H1 (cell line): ENCODE data around the gene BPIFB3. TPM values are rescaled to one million over a fixed set of nuclear protein-coding genes. Genes with fewer than 3 reads are reported as not detected.
"Not testable (repeated sequence)": the region's sequence is repeated elsewhere in the genome, so short reads cannot be mapped to it uniquely, and the experiment has no call there.

ENCODE experiments used
- CTCF ChIA-PET: fragments of 300-600 bp; sonication (Branson Sonifier 250); formaldehyde crosslinking; loops from one replicate; lab custom pipeline; 2021; ENCODE audit not compliant: partially characterized antibody; lab: Charles Lee
- POLR2A ChIA-PET: fragments of 300-600 bp; sonication (Branson Sonifier 250); formaldehyde crosslinking; loops from one replicate; lab custom pipeline; 2021; ENCODE audit warnings: inconsistent platforms; ENCODE audit not compliant: partially characterized antibody; lab: Charles Lee
- DNase-seq, 2 experiments: peaks; one replicate each; pipeline versions ENCODE4 v3.0.0 to v3.0.0-alpha.2; 2010 to 2022; ENCODE audit warnings: low spot score in 2 of 2, low read depth in 1 of 2, mixed read lengths in 1 of 2
- FAIRE-seq: peaks from 2 replicates; lab custom pipeline; 2011; peaks lifted over from hg19 to GRCh38; lab: Jason Lieb, UNC
- H2AFZ ChIP-seq: 2 replicates; pipeline ENCODE4 v1.8.1; 2012; ENCODE audit warnings: low read length, inconsistent platforms
- H2AK5ac ChIP-seq: 2 replicates; pipeline ENCODE4 v1.6.1; 2013; ENCODE audit warnings: low read depth, low read length
- H2BK120ac ChIP-seq: replicated peaks from 2 replicates; pipeline ENCODE3; 2013; ENCODE audit warnings: low read depth, low read length, inconsistent platforms
- H2BK12ac ChIP-seq: 2 replicates; pipeline ENCODE4 v1.6.1; 2013; ENCODE audit warnings: low read depth, low read length
- H2BK15ac ChIP-seq: 2 replicates; pipeline ENCODE4 v1.6.1; 2013; ENCODE audit warnings: low read length
- H2BK20ac ChIP-seq: 2 replicates; pipeline ENCODE4 v1.6.1; 2013; ENCODE audit warnings: low read length
- H2BK5ac ChIP-seq: 2 replicates; pipeline ENCODE4 v1.6.1; 2013; ENCODE audit warnings: low read depth, low read length
- H3K14ac ChIP-seq: 2 replicates; pipeline ENCODE4 v1.6.1; 2013; ENCODE audit warnings: inconsistent platforms; ENCODE audit not compliant: insufficient read length
- H3K18ac ChIP-seq: 2 replicates; pipeline ENCODE4 v1.6.1; 2013; ENCODE audit warnings: low read length; ENCODE audit errors: extremely low read depth
- H3K23ac ChIP-seq: 2 replicates; pipeline ENCODE4 v1.6.1; 2013; ENCODE audit warnings: inconsistent platforms; ENCODE audit not compliant: insufficient read length
- H3K23me2 ChIP-seq: 2 replicates; pipeline ENCODE4 v1.6.1; 2013; ENCODE audit warnings: low read depth, low read length
- H3K27ac ChIP-seq: 2 replicates; pipeline ENCODE4 v1.6.1; 2011; ENCODE audit warnings: low read depth, low read length, inconsistent platforms
- H3K27me3 ChIP-seq, 4 experiments: replicated peaks in 1 of 4; 1 replicate in 1 of 4; 2 replicates in 3 of 4; pipeline versions ENCODE4 v1.6.1 to v1.8.1; 2011 to 2013; ENCODE audit warnings: low read length in 3 of 4, mild to moderate bottlenecking in 3 of 4, inconsistent platforms in 2 of 4, mixed read lengths in 2 of 4, moderate library complexity in 1 of 4; ENCODE audit not compliant: control insufficient read depth in 3 of 4, insufficient read depth in 3 of 4; ENCODE audit errors: extremely low read depth in 1 of 4
- H3K36me3 ChIP-seq, 4 experiments: 2 replicates each; pipeline versions ENCODE4 v1.6.1 to v1.8.1; 2011 to 2013; ENCODE audit warnings: mild to moderate bottlenecking in 4 of 4, low read length in 3 of 4, moderate library complexity in 2 of 4, control low read depth in 1 of 4, inconsistent platforms in 1 of 4; ENCODE audit not compliant: insufficient read depth in 4 of 4, control insufficient read depth in 2 of 4
- H3K4ac ChIP-seq: replicated peaks from 2 replicates; pipeline ENCODE3; 2013; ENCODE audit warnings: low read length, low read depth, mixed read lengths, inconsistent platforms; ENCODE audit not compliant: insufficient read length
- H3K4me1 ChIP-seq, 4 experiments: replicated peaks in 1 of 4; 1 replicate in 1 of 4; 2 replicates in 3 of 4; pipeline versions ENCODE4 v1.6.1 to v1.8.1; 2011 to 2013; ENCODE audit warnings: low read length in 3 of 4, inconsistent platforms in 2 of 4, mixed read lengths in 1 of 4; ENCODE audit not compliant: insufficient read depth in 4 of 4, control insufficient read depth in 3 of 4
- H3K4me2 ChIP-seq, 2 experiments: 2 replicates each; pipeline versions ENCODE4 v1.6.1 to v1.8.1; 2011 to 2013; ENCODE audit warnings: low read depth in 2 of 2, low read length in 2 of 2, control low read depth in 1 of 2, inconsistent platforms in 1 of 2, mild to moderate bottlenecking in 1 of 2; ENCODE audit not compliant: insufficient read depth in 1 of 2
- H3K4me3 ChIP-seq, 4 experiments: fragments of 200-600, 300-600 bp in 1 of 4; sonication (generic), shearing (Covaris generic), sonication (Bioruptor Twin) in 1 of 4; 2 replicates each; pipeline versions ENCODE4 v1.5.1 to v1.8.1; 2011 to 2016; ENCODE audit warnings: low read length in 4 of 4, low read depth in 3 of 4, control low read depth in 2 of 4, inconsistent platforms in 2 of 4, mild to moderate bottlenecking in 2 of 4, mixed read lengths in 1 of 4, moderate library complexity in 1 of 4; ENCODE audit not compliant: insufficient read depth in 2 of 4; ENCODE audit errors: extremely low read depth in 1 of 4
- H3K56ac ChIP-seq: replicated peaks from 2 replicates; pipeline ENCODE3; 2013; ENCODE audit warnings: low read depth, mild to moderate bottlenecking, mixed read lengths, low read length, inconsistent platforms; ENCODE audit not compliant: insufficient read length
- H3K79me1 ChIP-seq: 2 replicates; pipeline ENCODE4 v1.6.1; 2013; ENCODE audit warnings: low read depth, low read length, control low read depth
- H3K79me2 ChIP-seq, 2 experiments: 2 replicates each; pipeline versions ENCODE4 v1.6.1 to v1.8.1; 2012 to 2013; ENCODE audit warnings: low read length in 2 of 2, mild to moderate bottlenecking in 2 of 2, inconsistent platforms in 1 of 2; ENCODE audit not compliant: insufficient read depth in 2 of 2, control insufficient read depth in 1 of 2
- H3K9ac ChIP-seq, 4 experiments: replicated peaks in 1 of 4; 1 replicate in 1 of 4; 2 replicates in 3 of 4; pipeline versions ENCODE4 v1.6.1 to v1.8.1; 2011 to 2013; ENCODE audit warnings: low read depth in 3 of 4, low read length in 3 of 4, control low read depth in 2 of 4, mild to moderate bottlenecking in 2 of 4, moderate library complexity in 2 of 4, inconsistent platforms in 1 of 4; ENCODE audit errors: extremely low read depth in 1 of 4
- H3K9me3 ChIP-seq, 2 experiments: 2 replicates each; pipeline versions ENCODE4 v1.6.1 to v1.8.1; 2012 to 2013; ENCODE audit warnings: mild to moderate bottlenecking in 2 of 2, moderate library complexity in 2 of 2, control low read depth in 1 of 2, inconsistent platforms in 1 of 2, low read depth in 1 of 2, low read length in 1 of 2, mixed read lengths in 1 of 2; ENCODE audit not compliant: insufficient read depth in 2 of 2
- H4K20me1 ChIP-seq, 2 experiments: replicated peaks in 1 of 2; 2 replicates each; pipeline versions ENCODE3 to v1.8.1; 2011 to 2013; ENCODE audit warnings: inconsistent platforms in 2 of 2, low read length in 2 of 2, mild to moderate bottlenecking in 1 of 2; ENCODE audit not compliant: insufficient read depth in 2 of 2, control insufficient read depth in 1 of 2
- H4K5ac ChIP-seq: 2 replicates; pipeline ENCODE4 v1.6.1; 2013; ENCODE audit warnings: low read length, low read depth, mixed read lengths, inconsistent platforms; ENCODE audit not compliant: insufficient read length
- H4K8ac ChIP-seq: 2 replicates; pipeline ENCODE4 v1.8.0; 2013; ENCODE audit warnings: mild to moderate bottlenecking, moderate library complexity, low read length, inconsistent platforms; ENCODE audit not compliant: insufficient read depth; ENCODE audit errors: extremely low read depth
- H4K91ac ChIP-seq: replicated peaks from 2 replicates; pipeline ENCODE3; 2013; ENCODE audit warnings: low read length, mixed read lengths, inconsistent platforms; ENCODE audit not compliant: insufficient read length
- WGBS, 2 experiments: shearing (Covaris generic) in 1 of 2; methylation state at CpG; one replicate each; pipeline versions ENCODE4 v1.1.6 to v1.1.7; 2013 to 2015; ENCODE audit warnings: low lambda C conversion rate in 2 of 2, mixed read lengths in 2 of 2, inconsistent platforms in 1 of 2, low coverage in 1 of 2, missing lambda C conversion rate in 1 of 2; ENCODE audit not compliant: insufficient replicate concordance in 2 of 2, insufficient coverage in 1 of 2, insufficient read length in 1 of 2; ENCODE audit errors: extremely low coverage in 1 of 2, missing lambda C conversion rate in 1 of 2; 5-methylcytosine and 5-hydroxymethylcytosine counted together
- polyA plus RNA-seq, 7 experiments: library from polyadenylated mRNA; depleted of rRNA in 3 of 7; stranded (reverse) in 5 of 7; unstranded in 2 of 7; fragments of >200 nt in 5 of 7; fragments of 200-250 nt in 2 of 7; gene quantifications; 1 replicate in 5 of 7; 2 replicates in 1 of 7; 4 replicates in 1 of 7; pipeline versions ENCODE4 v1.2.1 to v1.2.3, GENCODE V29; 2011 to 2013; ENCODE audit warnings: missing spikeins in 2 of 7, mixed read lengths in 2 of 7
- total RNA-seq: library from RNA; stranded (reverse); fragmentation: NEBNext Ultra II Directional; extraction: Animal tissue kit (Norgen Biotek cat#: 25700); gene quantifications from 2 replicates; pipeline ENCODE4 v1.2.1, GENCODE V29; 2021
- TF ChIP-seq, protein P1 (sequence below): IDR thresholded peaks from 2 replicates; pipeline ENCODE4 v1.6.1; 2012; ENCODE audit warnings: inconsistent platforms

BPIFB3 gene
- total and polyA plus RNA-seq, 2 of the 8 experiments (the other 6 are each of a cell fraction or from before 2014, with no cell fraction given) = not detected

DNA sequence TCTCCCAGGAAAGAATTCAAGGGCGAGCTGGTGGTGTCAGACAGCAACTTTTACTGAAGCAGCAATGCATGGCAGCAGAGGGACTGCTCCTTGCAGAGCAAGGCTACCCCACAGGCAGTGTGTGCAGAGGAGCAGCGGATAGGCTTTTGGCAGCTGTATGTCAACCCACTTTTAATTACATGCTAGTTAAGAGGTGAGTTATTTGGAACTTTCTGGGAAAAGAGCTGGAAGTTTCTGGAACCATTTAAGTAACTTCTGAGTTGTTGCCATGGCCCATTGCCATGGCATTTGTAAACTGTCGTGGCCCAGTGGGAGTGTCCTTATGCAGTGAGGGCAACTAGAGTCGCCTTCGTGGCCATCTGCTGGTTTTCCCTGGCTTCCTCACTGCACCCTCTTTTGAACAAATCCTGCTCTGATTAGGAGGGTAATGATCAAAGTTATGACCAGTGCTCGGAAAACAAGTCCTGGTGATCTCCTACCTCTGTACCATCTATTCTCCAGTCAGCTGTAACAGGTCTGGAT lies 59.7 kb downstream of the BPIFB3 start (continued):
- TF ChIP-seq, protein P1, sequence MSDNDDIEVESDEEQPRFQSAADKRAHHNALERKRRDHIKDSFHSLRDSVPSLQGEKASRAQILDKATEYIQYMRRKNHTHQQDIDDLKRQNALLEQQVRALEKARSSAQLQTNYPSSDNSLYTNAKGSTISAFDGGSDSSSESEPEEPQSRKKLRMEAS = no peak

DNA sequence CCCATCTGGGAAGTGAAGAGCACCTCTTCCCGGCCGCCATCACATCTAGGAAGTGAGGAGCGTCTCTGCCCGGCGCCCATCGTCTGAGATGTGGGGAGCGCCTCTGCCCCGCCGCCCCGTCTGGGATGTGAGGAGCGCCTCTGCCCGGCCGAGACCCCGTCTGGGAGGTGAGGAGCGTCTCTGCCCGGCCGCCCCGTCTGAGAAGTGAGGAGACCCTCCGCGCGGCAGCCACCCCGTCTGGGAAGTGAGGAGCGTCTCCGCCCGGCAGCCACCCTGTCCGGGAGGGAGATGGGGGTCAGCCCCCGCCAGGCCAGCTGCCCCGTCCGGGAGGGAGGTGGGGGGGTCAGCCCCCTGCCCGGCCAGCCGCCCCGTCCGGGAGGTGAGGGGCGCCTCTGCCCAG lies 61.8 kb downstream of the BPIFB3 start:
- H3K9ac ChIP-seq, H3K27ac ChIP-seq, H3K23me2 ChIP-seq, H4K8ac ChIP-seq, H4K91ac ChIP-seq, H3K79me2 ChIP-seq, H2BK15ac ChIP-seq, H3K36me3 ChIP-seq, H3K56ac ChIP-seq, H2AFZ ChIP-seq, H3K18ac ChIP-seq, H2BK12ac ChIP-seq, H2BK20ac ChIP-seq, DNase-seq, H2BK120ac ChIP-seq, H4K20me1 ChIP-seq, FAIRE-seq, H3K14ac ChIP-seq, H3K23ac ChIP-seq, H3K4me3 ChIP-seq, H3K4ac ChIP-seq, H3K27me3 ChIP-seq, H3K79me1 ChIP-seq, H2AK5ac ChIP-seq, POLR2A ChIA-PET, H3K4me1 ChIP-seq, H3K4me2 ChIP-seq, H2BK5ac ChIP-seq, H4K5ac ChIP-seq: not testable (repeated sequence)
- CTCF ChIA-PET = interaction anchor here (0.7 kb wide), 1 partner anchor 19 kb away, joined by 3 read pairs; no protein-coding TSS in a partner anchor
- H3K9me3 ChIP-seq = peaks cover 8 to 11% of the 10 kb centered on the region in 2 experiments; a peak in 3 of 4 replicates
- WGBS, 2 experiments = 97% methylated on average over 15 of the region's 34 CpGs; no CpG with 5 or more reads in 1 of the 2 experiments
